H1 (cell line): ENCODE data around the gene MYBPC3. TPM values are rescaled to one million over a fixed set of nuclear protein-coding genes. Genes with fewer than 3 reads are reported as not detected.

Experiments
- CTCF ChIA-PET: fragments of 300-600 bp; sonication (Branson Sonifier 250); formaldehyde crosslinking; loops from one replicate; lab custom pipeline; 2021; ENCODE audit not compliant: partially characterized antibody; lab: Charles Lee
- POLR2A ChIA-PET: fragments of 300-600 bp; sonication (Branson Sonifier 250); formaldehyde crosslinking; loops from one replicate; lab custom pipeline; 2021; ENCODE audit warnings: inconsistent platforms; ENCODE audit not compliant: partially characterized antibody; lab: Charles Lee
- DNase-seq, 2 experiments: peaks; one replicate each; pipeline versions ENCODE4 v3.0.0 to v3.0.0-alpha.2; 2010 to 2022; ENCODE audit warnings: low spot score in 2 of 2, low read depth in 1 of 2, mixed read lengths in 1 of 2
- FAIRE-seq: peaks from 2 replicates; lab custom pipeline; 2011; peaks lifted over from hg19 to GRCh38; lab: Jason Lieb, UNC
- H2AFZ ChIP-seq: 2 replicates; pipeline ENCODE4 v1.8.1; 2012; ENCODE audit warnings: low read length, inconsistent platforms
- H2AK5ac ChIP-seq: 2 replicates; pipeline ENCODE4 v1.6.1; 2013; ENCODE audit warnings: low read depth, low read length
- H2BK120ac ChIP-seq: replicated peaks from 2 replicates; pipeline ENCODE3; 2013; ENCODE audit warnings: low read depth, low read length, inconsistent platforms
- H2BK12ac ChIP-seq: 2 replicates; pipeline ENCODE4 v1.6.1; 2013; ENCODE audit warnings: low read depth, low read length
- H2BK15ac ChIP-seq: 2 replicates; pipeline ENCODE4 v1.6.1; 2013; ENCODE audit warnings: low read length
- H2BK20ac ChIP-seq: 2 replicates; pipeline ENCODE4 v1.6.1; 2013; ENCODE audit warnings: low read length
- H2BK5ac ChIP-seq: 2 replicates; pipeline ENCODE4 v1.6.1; 2013; ENCODE audit warnings: low read depth, low read length
- H3K14ac ChIP-seq: 2 replicates; pipeline ENCODE4 v1.6.1; 2013; ENCODE audit warnings: inconsistent platforms; ENCODE audit not compliant: insufficient read length
- H3K18ac ChIP-seq: 2 replicates; pipeline ENCODE4 v1.6.1; 2013; ENCODE audit warnings: low read length; ENCODE audit errors: extremely low read depth
- H3K23ac ChIP-seq: 2 replicates; pipeline ENCODE4 v1.6.1; 2013; ENCODE audit warnings: inconsistent platforms; ENCODE audit not compliant: insufficient read length
- H3K23me2 ChIP-seq: 2 replicates; pipeline ENCODE4 v1.6.1; 2013; ENCODE audit warnings: low read depth, low read length
- H3K27ac ChIP-seq: 2 replicates; pipeline ENCODE4 v1.6.1; 2011; ENCODE audit warnings: low read depth, low read length, inconsistent platforms
- H3K27me3 ChIP-seq, 4 experiments: replicated peaks in 1 of 4; 1 replicate in 1 of 4; 2 replicates in 3 of 4; pipeline versions ENCODE4 v1.6.1 to v1.8.1; 2011 to 2013; ENCODE audit warnings: low read length in 3 of 4, mild to moderate bottlenecking in 3 of 4, inconsistent platforms in 2 of 4, mixed read lengths in 2 of 4, moderate library complexity in 1 of 4; ENCODE audit not compliant: control insufficient read depth in 3 of 4, insufficient read depth in 3 of 4; ENCODE audit errors: extremely low read depth in 1 of 4
- H3K36me3 ChIP-seq, 4 experiments: 2 replicates each; pipeline versions ENCODE4 v1.6.1 to v1.8.1; 2011 to 2013; ENCODE audit warnings: mild to moderate bottlenecking in 4 of 4, low read length in 3 of 4, moderate library complexity in 2 of 4, control low read depth in 1 of 4, inconsistent platforms in 1 of 4; ENCODE audit not compliant: insufficient read depth in 4 of 4, control insufficient read depth in 2 of 4
- H3K4ac ChIP-seq: replicated peaks from 2 replicates; pipeline ENCODE3; 2013; ENCODE audit warnings: low read length, low read depth, mixed read lengths, inconsistent platforms; ENCODE audit not compliant: insufficient read length
- H3K4me1 ChIP-seq, 4 experiments: replicated peaks in 1 of 4; 1 replicate in 1 of 4; 2 replicates in 3 of 4; pipeline versions ENCODE4 v1.6.1 to v1.8.1; 2011 to 2013; ENCODE audit warnings: low read length in 3 of 4, inconsistent platforms in 2 of 4, mixed read lengths in 1 of 4; ENCODE audit not compliant: insufficient read depth in 4 of 4, control insufficient read depth in 3 of 4
- H3K4me2 ChIP-seq, 2 experiments: 2 replicates each; pipeline versions ENCODE4 v1.6.1 to v1.8.1; 2011 to 2013; ENCODE audit warnings: low read depth in 2 of 2, low read length in 2 of 2, control low read depth in 1 of 2, inconsistent platforms in 1 of 2, mild to moderate bottlenecking in 1 of 2; ENCODE audit not compliant: insufficient read depth in 1 of 2
- H3K4me3 ChIP-seq, 4 experiments: fragments of 200-600, 300-600 bp in 1 of 4; sonication (generic), shearing (Covaris generic), sonication (Bioruptor Twin) in 1 of 4; 2 replicates each; pipeline versions ENCODE4 v1.5.1 to v1.8.1; 2011 to 2016; ENCODE audit warnings: low read length in 4 of 4, low read depth in 3 of 4, control low read depth in 2 of 4, inconsistent platforms in 2 of 4, mild to moderate bottlenecking in 2 of 4, mixed read lengths in 1 of 4, moderate library complexity in 1 of 4; ENCODE audit not compliant: insufficient read depth in 2 of 4; ENCODE audit errors: extremely low read depth in 1 of 4
- H3K56ac ChIP-seq: replicated peaks from 2 replicates; pipeline ENCODE3; 2013; ENCODE audit warnings: low read depth, mild to moderate bottlenecking, mixed read lengths, low read length, inconsistent platforms; ENCODE audit not compliant: insufficient read length
- H3K79me1 ChIP-seq: 2 replicates; pipeline ENCODE4 v1.6.1; 2013; ENCODE audit warnings: low read depth, low read length, control low read depth
- H3K79me2 ChIP-seq, 2 experiments: 2 replicates each; pipeline versions ENCODE4 v1.6.1 to v1.8.1; 2012 to 2013; ENCODE audit warnings: low read length in 2 of 2, mild to moderate bottlenecking in 2 of 2, inconsistent platforms in 1 of 2; ENCODE audit not compliant: insufficient read depth in 2 of 2, control insufficient read depth in 1 of 2
- H3K9ac ChIP-seq, 4 experiments: replicated peaks in 1 of 4; 1 replicate in 1 of 4; 2 replicates in 3 of 4; pipeline versions ENCODE4 v1.6.1 to v1.8.1; 2011 to 2013; ENCODE audit warnings: low read depth in 3 of 4, low read length in 3 of 4, control low read depth in 2 of 4, mild to moderate bottlenecking in 2 of 4, moderate library complexity in 2 of 4, inconsistent platforms in 1 of 4; ENCODE audit errors: extremely low read depth in 1 of 4
- H3K9me3 ChIP-seq, 2 experiments: 2 replicates each; pipeline versions ENCODE4 v1.6.1 to v1.8.1; 2012 to 2013; ENCODE audit warnings: mild to moderate bottlenecking in 2 of 2, moderate library complexity in 2 of 2, control low read depth in 1 of 2, inconsistent platforms in 1 of 2, low read depth in 1 of 2, low read length in 1 of 2, mixed read lengths in 1 of 2; ENCODE audit not compliant: insufficient read depth in 2 of 2
- H4K20me1 ChIP-seq, 2 experiments: replicated peaks in 1 of 2; 2 replicates each; pipeline versions ENCODE3 to v1.8.1; 2011 to 2013; ENCODE audit warnings: inconsistent platforms in 2 of 2, low read length in 2 of 2, mild to moderate bottlenecking in 1 of 2; ENCODE audit not compliant: insufficient read depth in 2 of 2, control insufficient read depth in 1 of 2
- H4K5ac ChIP-seq: 2 replicates; pipeline ENCODE4 v1.6.1; 2013; ENCODE audit warnings: low read length, low read depth, mixed read lengths, inconsistent platforms; ENCODE audit not compliant: insufficient read length
- H4K8ac ChIP-seq: 2 replicates; pipeline ENCODE4 v1.8.0; 2013; ENCODE audit warnings: mild to moderate bottlenecking, moderate library complexity, low read length, inconsistent platforms; ENCODE audit not compliant: insufficient read depth; ENCODE audit errors: extremely low read depth
- H4K91ac ChIP-seq: replicated peaks from 2 replicates; pipeline ENCODE3; 2013; ENCODE audit warnings: low read length, mixed read lengths, inconsistent platforms; ENCODE audit not compliant: insufficient read length
- JUND ChIP-seq: IDR thresholded peaks from 2 replicates; pipeline ENCODE4 v1.6.1; 2011; ENCODE audit warnings: mild to moderate bottlenecking, improper control_type of control experiment, low read length
- SIN3A ChIP-seq, 2 experiments: IDR thresholded peaks in 1 of 2; conservative IDR thresholded peaks in 1 of 2; 2 replicates each; pipeline ENCODE4 v1.6.1; 2011 to 2012; ENCODE audit warnings: low read length in 2 of 2, improper control_type of control experiment in 1 of 2, low read depth in 1 of 2, mild to moderate bottlenecking in 1 of 2
- SIX5 ChIP-seq: IDR thresholded peaks from 2 replicates; pipeline ENCODE4 v1.6.1; 2011; ENCODE audit warnings: mild to moderate bottlenecking, low read depth, low read length
- TCF12 ChIP-seq: IDR thresholded peaks from 2 replicates; pipeline ENCODE4 v1.6.1; 2011; ENCODE audit warnings: low read depth, mild to moderate bottlenecking, low read length
- TEAD4 ChIP-seq: IDR thresholded peaks from 2 replicates; pipeline ENCODE4 v1.6.1; 2012; ENCODE audit warnings: low read depth, low read length, inconsistent platforms, mixed read lengths
- WGBS, 2 experiments: shearing (Covaris generic) in 1 of 2; methylation state at CpG; one replicate each; pipeline versions ENCODE4 v1.1.6 to v1.1.7; 2013 to 2015; ENCODE audit warnings: low lambda C conversion rate in 2 of 2, mixed read lengths in 2 of 2, inconsistent platforms in 1 of 2, low coverage in 1 of 2, missing lambda C conversion rate in 1 of 2; ENCODE audit not compliant: insufficient replicate concordance in 2 of 2, insufficient coverage in 1 of 2, insufficient read length in 1 of 2; ENCODE audit errors: extremely low coverage in 1 of 2, missing lambda C conversion rate in 1 of 2; 5-methylcytosine and 5-hydroxymethylcytosine counted together
- polyA plus RNA-seq, 7 experiments: library from polyadenylated mRNA; depleted of rRNA in 3 of 7; stranded (reverse) in 5 of 7; unstranded in 2 of 7; fragments of >200 nt in 5 of 7; fragments of 200-250 nt in 2 of 7; gene quantifications; 1 replicate in 5 of 7; 2 replicates in 1 of 7; 4 replicates in 1 of 7; pipeline versions ENCODE4 v1.2.1 to v1.2.3, GENCODE V29; 2011 to 2013; ENCODE audit warnings: missing spikeins in 2 of 7, mixed read lengths in 2 of 7
- total RNA-seq: library from RNA; stranded (reverse); fragmentation: NEBNext Ultra II Directional; extraction: Animal tissue kit (Norgen Biotek cat#: 25700); gene quantifications from 2 replicates; pipeline ENCODE4 v1.2.1, GENCODE V29; 2021

Gene MYBPC3
- total and polyA plus RNA-seq, 2 of the 8 experiments (the other 6 are each of a cell fraction or from before 2014, with no cell fraction given) = 0.05 TPM; not detected in 1

DNA sequence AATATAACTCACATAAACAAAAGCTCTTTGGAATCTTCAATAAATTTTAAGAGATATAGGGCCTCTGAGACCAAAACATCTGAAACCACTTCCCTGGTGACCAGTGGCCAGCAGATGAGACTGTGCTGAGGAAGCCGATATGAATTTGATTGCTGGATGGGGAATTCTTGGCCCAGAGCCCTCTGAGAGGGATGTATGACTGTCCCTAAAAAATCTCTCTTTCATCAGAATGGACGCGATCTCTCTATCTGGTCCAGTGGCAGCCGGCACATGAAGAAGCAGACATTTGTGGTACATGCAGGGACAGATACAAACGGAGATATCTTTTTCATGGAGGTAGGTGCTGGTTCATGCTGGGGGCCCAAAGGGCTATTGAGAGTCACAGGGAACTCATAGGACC is 37.5 kb downstream of the MYBPC3 start:
- CTCF ChIA-PET = interaction anchor here (1.1 to 1.7 kb wide), 4 partner anchors 10 to 97 kb away, joined by 3 to 10 read pairs (median 3); no protein-coding TSS in a partner anchor
- no peak overlapping the region for H2BK12ac ChIP-seq
- no peaks in the 10 kb centered on the region for H3K4me1 ChIP-seq
- H3K27me3 ChIP-seq = no peaks in the 10 kb centered on the region
- no peak overlapping the region for H2BK20ac ChIP-seq
- H3K4ac ChIP-seq = no peak overlapping the region
- H3K27ac ChIP-seq = no peak overlapping the region
- no peak overlapping the region for H3K14ac ChIP-seq
- no peak overlapping the region for H4K91ac ChIP-seq
- H3K36me3 ChIP-seq = peaks cover 3 to 22% (median 16%) of the 10 kb centered on the region in 4 experiments; a peak in 6 of 8 replicates
- no peaks in the 10 kb centered on the region for H4K20me1 ChIP-seq
- no peaks in the 10 kb centered on the region for H3K79me2 ChIP-seq
- H3K18ac ChIP-seq = no peak overlapping the region
- H3K79me1 ChIP-seq = no peaks in the 10 kb centered on the region
- no peak overlapping the region for H3K9ac ChIP-seq
- H3K4me2 ChIP-seq = no peak overlapping the region
- no peak overlapping the region for H2AK5ac ChIP-seq
- TF ChIP-seq TEAD4 (no peak), SIN3A (conservative IDR thresholded peaks at IDR 0.05 in 1 of 2, IDR thresholded peaks at IDR 0.05 in 1 of 2; ENCODE audit: low read depth in 1 of 2, low read length in 2 of 2) (no peak), SIX5 (no peak), TCF12 (no peak), JUND (no peak)
- FAIRE-seq = no peak
- H3K56ac ChIP-seq = no peak overlapping the region
- H2BK15ac ChIP-seq = no peak overlapping the region
- no peak overlapping the region for H2BK5ac ChIP-seq
- POLR2A ChIA-PET = no interaction called here
- 97% methylated on average over 5 of the region's 5 CpGs; no CpG with 5 or more reads in 1 of the 2 experiments for WGBS, 2 experiments
- H2AFZ ChIP-seq = no peak overlapping the region
- H4K5ac ChIP-seq = no peak overlapping the region
- H4K8ac ChIP-seq = no peak overlapping the region
- no peak for DNase-seq
- no peak overlapping the region for H3K23ac ChIP-seq
- no peak overlapping the region for H2BK120ac ChIP-seq
- H3K9me3 ChIP-seq = no peaks in the 10 kb centered on the region
- H3K23me2 ChIP-seq = no peaks in the 10 kb centered on the region
- no peak overlapping the region for H3K4me3 ChIP-seq
